NB4 (cell line): Measurements from ENCODE around the gene ENOX1.

Source experiments
- CTCF ChIP-seq: IDR thresholded peaks from one replicate; pipeline ENCODE4 v1.5.1; 2012; ENCODE audit warnings: low read depth, low read length
- MYC ChIP-seq: IDR thresholded peaks from 2 replicates; pipeline ENCODE4 v1.6.1; 2011; ENCODE audit warnings: low read depth, low read length
- POLR2A ChIP-seq: IDR thresholded peaks from 2 replicates; pipeline ENCODE4 v1.6.1; 2011; ENCODE audit warnings: mild to moderate bottlenecking; ENCODE audit not compliant: insufficient read length; ENCODE audit errors: extremely low read depth

- TF ChIP-seq CTCF (no peak), POLR2A (no peak), MYC (no peak)
Observed at GRCh38 chr13:43484432-43485225, 302.1 kb downstream of the ENOX1 start.
